HL-60 (cell line): ENCODE measurements around the gene CLIC1.

Experiments
- DNase-seq, 2 experiments: peaks; one replicate each; pipeline ENCODE4 v3.0.0-alpha.2; 2010 to 2020; ENCODE audit warnings: low read depth in 1 of 2, low spot score in 1 of 2
- H3K27ac ChIP-seq: fragments of 250-450 bp; sonication (Bioruptor Pico); replicated peaks from 2 replicates; pipeline ENCODE4 v1.5.1; 2020; ENCODE audit warnings: mild to moderate bottlenecking, moderate library complexity
- H3K27me3 ChIP-seq: fragments of 250-450 bp; sonication (Bioruptor Pico); 2 replicates; pipeline ENCODE4 v1.5.1; 2021; ENCODE audit warnings: mild to moderate bottlenecking, moderate library complexity; ENCODE audit not compliant: insufficient read depth, poor library complexity, severe bottlenecking
- H3K4me3 ChIP-seq: replicated peaks from 2 replicates; pipeline ENCODE4 v1.5.1; 2011; ENCODE audit warnings: mild to moderate bottlenecking, control low read depth, low read length; ENCODE audit not compliant: insufficient read depth
- GABPA ChIP-seq: IDR thresholded peaks from 2 replicates; pipeline ENCODE4 v1.6.1; 2012; ENCODE audit warnings: low read depth
- POLR2AphosphoS5 ChIP-seq: IDR thresholded peaks from 2 replicates; pipeline ENCODE4 v1.6.1; 2012; ENCODE audit warnings: low read depth
- SPI1 ChIP-seq: IDR thresholded peaks from 2 replicates; pipeline ENCODE4 v1.6.1; 2012; ENCODE audit warnings: low read depth, mild to moderate bottlenecking, borderline replicate concordance
- TF ChIP-seq, protein P1 (sequence below): IDR thresholded peaks from 2 replicates; pipeline ENCODE4 v1.6.1; 2012; ENCODE audit warnings: low read depth; ENCODE audit not compliant: insufficient replicate concordance
- TF ChIP-seq, protein P2 (sequence below): IDR thresholded peaks from one replicate; pipeline ENCODE4 v1.5.1; 2011; ENCODE audit warnings: low read length, control low read depth, inconsistent platforms; ENCODE audit not compliant: insufficient read depth

The CLIC1 gene

DNA sequence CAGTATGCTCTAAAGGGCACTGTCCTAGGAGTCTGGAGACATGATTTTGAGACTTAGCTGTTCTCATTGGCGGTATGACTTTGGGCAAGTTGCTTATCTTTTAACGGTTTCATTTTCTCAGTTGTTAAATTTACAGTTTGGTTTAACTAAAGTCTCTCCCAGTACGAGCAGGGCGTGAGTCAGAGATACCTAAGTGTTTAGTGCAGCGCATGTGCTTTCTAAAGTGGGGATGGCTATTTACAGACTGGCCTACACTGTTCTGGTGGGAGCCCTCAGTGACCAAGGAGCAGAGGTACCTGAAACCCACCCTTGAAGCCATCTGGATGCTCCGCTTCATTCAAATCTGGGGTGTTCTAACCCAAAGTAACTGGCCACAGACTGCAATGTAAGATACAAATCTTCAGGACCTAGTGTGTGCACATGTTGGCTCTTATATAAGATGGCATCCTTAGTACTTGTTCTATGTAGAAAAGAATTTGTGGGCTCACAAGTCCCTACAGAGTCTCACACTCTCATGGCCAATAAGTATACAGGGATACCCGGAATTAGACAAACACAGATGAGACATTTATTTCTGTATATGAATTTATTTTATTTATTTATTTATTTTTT, 14.2 kb upstream of the CLIC1 start:
- no peak for DNase-seq
- TF ChIP-seq, protein P1, sequence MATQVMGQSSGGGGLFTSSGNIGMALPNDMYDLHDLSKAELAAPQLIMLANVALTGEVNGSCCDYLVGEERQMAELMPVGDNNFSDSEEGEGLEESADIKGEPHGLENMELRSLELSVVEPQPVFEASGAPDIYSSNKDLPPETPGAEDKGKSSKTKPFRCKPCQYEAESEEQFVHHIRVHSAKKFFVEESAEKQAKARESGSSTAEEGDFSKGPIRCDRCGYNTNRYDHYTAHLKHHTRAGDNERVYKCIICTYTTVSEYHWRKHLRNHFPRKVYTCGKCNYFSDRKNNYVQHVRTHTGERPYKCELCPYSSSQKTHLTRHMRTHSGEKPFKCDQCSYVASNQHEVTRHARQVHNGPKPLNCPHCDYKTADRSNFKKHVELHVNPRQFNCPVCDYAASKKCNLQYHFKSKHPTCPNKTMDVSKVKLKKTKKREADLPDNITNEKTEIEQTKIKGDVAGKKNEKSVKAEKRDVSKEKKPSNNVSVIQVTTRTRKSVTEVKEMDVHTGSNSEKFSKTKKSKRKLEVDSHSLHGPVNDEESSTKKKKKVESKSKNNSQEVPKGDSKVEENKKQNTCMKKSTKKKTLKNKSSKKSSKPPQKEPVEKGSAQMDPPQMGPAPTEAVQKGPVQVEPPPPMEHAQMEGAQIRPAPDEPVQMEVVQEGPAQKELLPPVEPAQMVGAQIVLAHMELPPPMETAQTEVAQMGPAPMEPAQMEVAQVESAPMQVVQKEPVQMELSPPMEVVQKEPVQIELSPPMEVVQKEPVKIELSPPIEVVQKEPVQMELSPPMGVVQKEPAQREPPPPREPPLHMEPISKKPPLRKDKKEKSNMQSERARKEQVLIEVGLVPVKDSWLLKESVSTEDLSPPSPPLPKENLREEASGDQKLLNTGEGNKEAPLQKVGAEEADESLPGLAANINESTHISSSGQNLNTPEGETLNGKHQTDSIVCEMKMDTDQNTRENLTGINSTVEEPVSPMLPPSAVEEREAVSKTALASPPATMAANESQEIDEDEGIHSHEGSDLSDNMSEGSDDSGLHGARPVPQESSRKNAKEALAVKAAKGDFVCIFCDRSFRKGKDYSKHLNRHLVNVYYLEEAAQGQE, result no peak
- no peak for TF ChIP-seq POLR2AphosphoS5
- Histone ChIP-seq H3K27me3 (no peaks in the 10 kb centered on the region), H3K27ac (no peak overlapping the region), H3K4me3 (no peak overlapping the region)

DNA sequence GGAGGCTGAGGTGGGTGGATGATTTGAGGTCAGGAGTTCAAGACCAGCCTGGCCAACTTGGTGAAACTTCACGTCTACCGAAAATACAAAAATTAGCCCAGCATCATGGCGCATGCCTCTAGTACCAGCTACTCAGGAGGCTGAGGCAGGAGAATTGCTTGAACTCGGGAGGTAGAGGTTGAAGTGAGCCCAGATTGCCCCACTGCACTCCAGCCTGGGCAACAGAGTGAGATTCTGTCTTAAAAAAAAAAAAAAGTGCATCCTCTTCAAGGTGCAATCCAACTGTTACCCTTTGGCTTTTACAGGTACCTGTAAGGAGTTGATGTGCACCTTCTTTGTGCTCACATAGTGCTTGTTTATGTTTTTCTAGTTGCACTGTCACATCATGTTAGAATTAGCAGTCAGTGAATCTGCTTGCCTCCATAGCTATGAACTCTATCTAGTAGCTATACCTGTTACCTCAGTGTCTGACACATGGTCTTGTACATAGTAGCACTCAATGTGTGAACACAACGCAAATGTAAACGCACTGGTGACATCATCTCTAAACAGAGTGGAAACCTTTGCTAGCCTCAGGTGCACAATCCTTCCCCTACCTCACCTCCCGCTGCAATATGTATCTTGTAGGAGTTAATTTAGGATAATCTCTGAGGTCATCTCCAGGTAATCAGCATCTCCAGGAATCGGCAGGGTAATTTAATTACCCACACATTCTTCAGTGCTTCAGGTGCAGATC, 13.1 kb upstream of the CLIC1 start:
- no peak overlapping the region for H3K27ac ChIP-seq
- H3K27me3 ChIP-seq, result no peaks in the 10 kb centered on the region
- TF ChIP-seq POLR2AphosphoS5 (no peak), GABPA (no peak), SPI1 (no peak)
- TF ChIP-seq, protein P1, result no peak
- TF ChIP-seq, protein P2, sequence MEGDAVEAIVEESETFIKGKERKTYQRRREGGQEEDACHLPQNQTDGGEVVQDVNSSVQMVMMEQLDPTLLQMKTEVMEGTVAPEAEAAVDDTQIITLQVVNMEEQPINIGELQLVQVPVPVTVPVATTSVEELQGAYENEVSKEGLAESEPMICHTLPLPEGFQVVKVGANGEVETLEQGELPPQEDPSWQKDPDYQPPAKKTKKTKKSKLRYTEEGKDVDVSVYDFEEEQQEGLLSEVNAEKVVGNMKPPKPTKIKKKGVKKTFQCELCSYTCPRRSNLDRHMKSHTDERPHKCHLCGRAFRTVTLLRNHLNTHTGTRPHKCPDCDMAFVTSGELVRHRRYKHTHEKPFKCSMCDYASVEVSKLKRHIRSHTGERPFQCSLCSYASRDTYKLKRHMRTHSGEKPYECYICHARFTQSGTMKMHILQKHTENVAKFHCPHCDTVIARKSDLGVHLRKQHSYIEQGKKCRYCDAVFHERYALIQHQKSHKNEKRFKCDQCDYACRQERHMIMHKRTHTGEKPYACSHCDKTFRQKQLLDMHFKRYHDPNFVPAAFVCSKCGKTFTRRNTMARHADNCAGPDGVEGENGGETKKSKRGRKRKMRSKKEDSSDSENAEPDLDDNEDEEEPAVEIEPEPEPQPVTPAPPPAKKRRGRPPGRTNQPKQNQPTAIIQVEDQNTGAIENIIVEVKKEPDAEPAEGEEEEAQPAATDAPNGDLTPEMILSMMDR, result no peak

DNA sequence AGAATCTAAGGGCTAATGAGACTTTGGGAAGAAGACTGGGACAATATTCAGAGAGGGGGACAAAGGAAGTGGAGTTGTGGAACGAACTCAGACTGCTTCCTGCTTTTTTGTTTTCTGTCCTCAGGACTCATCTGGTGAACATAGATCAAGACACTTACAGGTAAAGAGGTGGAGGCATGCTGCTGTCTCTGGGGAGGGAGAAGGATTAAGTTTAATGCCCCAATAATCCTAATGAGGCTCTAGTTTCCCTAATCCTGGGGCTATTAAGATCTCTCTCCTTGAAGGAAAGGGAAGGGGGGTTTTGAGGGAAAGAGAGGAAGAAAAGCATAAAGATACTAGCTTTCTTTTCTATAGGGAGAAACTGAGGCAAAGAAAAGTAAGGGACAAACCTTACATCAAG, 8.1 kb upstream of the CLIC1 start:
- Histone ChIP-seq H3K27me3 (no peaks in the 10 kb centered on the region), H3K27ac (no peak overlapping the region), H3K4me3 (no peak overlapping the region)
- no peak for DNase-seq
- TF ChIP-seq POLR2AphosphoS5, result no peak
- TF ChIP-seq, protein P2, result no peak
- TF ChIP-seq, protein P1, result no peak
- no peak for TF ChIP-seq SPI1
- TF ChIP-seq GABPA, result no peak

More for the DNA sequence above, 13.1 kb upstream of the CLIC1 start:
- H3K4me3 ChIP-seq, result no peak overlapping the region
- DNase-seq, result no peak
